Kidney capillary endothelial cell (primary cell): ENCODE measurements around the gene RNF181.
"Not testable (repeated sequence)": the region's sequence is repeated elsewhere in the genome, so short reads cannot be mapped to it uniquely, and the experiment has no call there.

Experiments
- DNase-seq: peaks from one replicate; pipeline ENCODE4 v3.0.0-alpha.2; 2018; ENCODE audit warnings: low spot score

RNF181 gene

GRCh38 chr2:85577386-85578242 is 17.9 kb upstream of the RNF181 start, which contains the start of gene VAMP8:
Gene VAMP8, plus strand, starts transcription at chr2:85577586. Its CDS starts 61 bp downstream, at chr2:85577647.
- no peak for DNase-seq

- no peak for DNase-seq
These were observed 17.0 kb upstream of the RNF181 start for GRCh38 chr2:85578243-85579180.

DNA sequence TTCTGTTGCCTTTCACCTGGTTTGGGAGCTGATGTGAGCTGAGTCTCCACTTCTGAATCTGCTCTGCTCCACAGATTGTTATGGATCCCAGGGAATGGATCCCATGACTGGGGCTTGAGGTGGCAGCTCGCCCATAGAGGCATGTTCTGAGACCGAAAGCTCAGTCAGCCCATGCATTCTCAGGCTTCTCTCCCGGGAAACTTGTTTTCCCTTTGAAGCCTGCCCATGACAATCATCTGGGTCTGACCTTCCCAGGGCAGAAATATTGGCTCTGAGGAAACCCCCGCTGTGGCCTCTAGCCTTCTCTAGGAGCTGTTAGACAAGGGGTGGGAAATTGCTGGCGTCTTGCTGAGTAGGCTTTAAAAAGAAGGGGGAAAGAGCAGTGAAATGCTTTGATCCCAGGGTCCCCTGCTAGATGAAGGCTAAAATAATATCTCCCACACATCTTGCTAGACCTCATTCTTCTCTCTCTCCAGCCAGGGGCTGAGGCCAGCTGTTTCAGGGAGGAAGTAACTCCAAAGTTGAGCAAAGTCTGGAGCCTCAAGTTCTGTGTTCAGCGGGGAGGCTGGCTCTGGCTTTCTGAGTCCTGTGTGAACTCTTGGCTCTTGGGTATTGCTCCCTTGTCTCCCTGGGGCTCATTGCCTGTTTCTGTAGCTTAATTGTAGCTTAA is 16.1 kb upstream of the RNF181 start:
- DNase-seq: no peak

DNA sequence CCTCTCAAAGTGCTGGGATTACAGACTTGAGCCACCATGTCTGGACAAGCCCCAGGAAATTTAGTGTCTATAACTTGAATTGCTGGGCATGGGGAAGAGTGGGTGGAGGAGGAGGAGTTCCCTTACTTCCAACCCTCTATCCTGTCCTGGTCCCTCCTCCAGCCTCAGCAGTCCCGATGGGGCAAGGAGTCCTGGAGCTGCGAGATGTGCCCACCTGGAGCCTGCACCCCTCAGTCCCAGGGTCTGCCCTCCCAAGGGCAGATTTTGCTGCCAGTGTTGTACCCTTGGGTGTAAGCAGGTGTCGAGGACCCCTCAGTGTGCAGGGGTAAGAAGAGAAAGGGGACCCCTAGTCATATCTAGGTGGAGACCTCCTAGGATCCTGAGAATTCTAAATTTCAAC is 15.3 kb upstream of the RNF181 start:
- no peak for DNase-seq

- no peak for DNase-seq
These were observed 13.1 kb upstream of the RNF181 start for GRCh38 chr2:85582492-85582891.

DNA sequence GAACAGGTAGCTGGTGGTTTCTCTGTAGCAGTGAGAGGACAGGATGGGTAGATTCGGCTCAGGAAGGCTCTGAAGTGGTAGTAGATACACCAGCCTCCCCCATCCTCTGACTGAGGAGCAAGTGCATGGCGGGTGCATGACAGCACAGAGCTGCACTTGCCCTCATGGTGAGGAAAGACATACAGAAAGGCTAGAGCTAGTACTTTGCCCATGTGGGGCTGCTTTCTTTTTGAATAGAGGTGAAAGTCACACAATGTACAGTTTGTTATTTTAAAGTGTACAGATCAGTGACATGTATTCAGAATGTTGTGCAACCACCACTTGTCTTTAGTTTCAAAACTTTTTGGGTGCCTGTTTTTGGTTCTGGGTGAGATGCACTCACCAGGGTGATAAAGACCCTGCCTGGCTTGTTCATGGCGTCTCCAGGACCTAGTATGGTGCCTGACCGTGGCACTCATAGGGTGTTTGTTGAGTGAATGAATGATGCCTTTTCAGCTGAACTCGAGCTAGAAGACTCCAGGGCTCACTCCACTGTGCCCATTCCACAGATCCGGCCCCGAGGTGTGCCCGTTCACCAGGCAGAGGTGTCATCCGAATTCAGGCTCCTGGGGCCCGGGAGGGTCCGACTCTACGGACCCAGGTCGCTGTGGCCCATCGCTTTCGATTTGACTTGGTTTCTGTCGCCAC is 11.7 kb upstream of the RNF181 start:
- no peak for DNase-seq

GRCh38 chr2:85584354-85584856 is 11.1 kb upstream of the RNF181 start, which contains the start of gene VAMP5:
Gene VAMP5, plus strand, starts transcription at chr2:85584431. Its CDS starts 60 bp downstream, at chr2:85584491.
- DNase-seq: no peak

GRCh38 chr2:85584857-85585780 is 10.4 kb upstream of the RNF181 start:
- peak; percentile 98 for DNase-seq

DNA sequence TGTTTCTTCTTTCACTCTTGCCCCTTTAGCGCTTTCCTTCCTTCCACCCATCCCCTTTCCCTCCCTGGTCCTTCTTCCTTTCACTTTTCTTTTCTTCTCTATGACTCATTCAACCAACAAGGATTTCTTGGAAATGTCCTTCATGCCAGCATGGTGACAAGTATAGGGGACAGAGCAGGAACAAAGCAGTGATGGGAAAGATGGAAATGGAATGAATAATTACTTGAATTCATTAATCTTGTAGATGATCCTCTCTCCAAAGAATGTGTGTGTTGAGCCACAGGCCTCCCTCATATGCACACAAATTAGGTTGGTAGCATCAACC is 9.8 kb upstream of the RNF181 start:
- DNase-seq: peak; percentile 51

- DNase-seq: no peak
These were observed 7.3 kb upstream of the RNF181 start for GRCh38 chr2:85588236-85588635.

- DNase-seq: no peak
These were observed 6.9 kb upstream of the RNF181 start for GRCh38 chr2:85588645-85589044.

GRCh38 chr2:85589181-85589580 is 6.4 kb upstream of the RNF181 start:
- DNase-seq: no peak

DNA sequence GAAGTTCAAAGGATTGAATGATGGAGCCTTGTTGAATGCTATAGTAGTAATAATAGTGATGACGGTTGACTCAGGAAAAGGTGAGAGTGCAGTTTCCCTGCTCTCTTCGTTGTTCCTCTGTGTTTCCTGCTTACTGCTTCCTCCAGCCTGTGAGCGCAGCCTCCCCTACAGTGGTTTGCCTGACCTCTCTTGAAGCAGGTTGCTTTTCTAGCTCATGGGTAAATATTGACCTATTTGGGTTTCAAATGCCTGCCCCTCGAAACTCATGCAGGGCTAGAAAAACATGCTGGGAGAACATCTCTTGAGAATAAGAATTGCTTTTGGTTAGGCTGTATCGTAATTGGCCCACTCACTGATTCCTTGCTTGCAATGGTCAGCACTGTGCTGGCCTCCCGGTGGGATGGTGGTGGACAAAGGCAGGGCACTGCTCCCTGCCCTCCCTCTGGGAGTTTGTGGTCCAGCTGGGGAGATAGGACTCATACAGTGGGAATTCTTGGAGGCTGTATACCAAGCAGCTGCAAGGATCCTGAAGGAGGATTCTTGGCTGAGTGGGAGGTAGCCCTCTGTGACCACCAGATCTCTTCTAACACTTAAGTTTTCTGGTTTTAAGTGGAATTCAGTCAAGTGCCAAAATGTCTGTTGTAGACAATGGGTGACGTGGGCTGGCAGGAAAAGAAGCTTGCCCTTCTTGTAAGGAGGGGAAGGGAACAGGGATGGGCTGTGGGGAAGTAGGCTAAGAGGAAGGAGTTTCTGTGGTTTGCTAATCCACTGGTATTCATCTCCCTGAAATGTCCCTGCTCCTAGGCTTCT is 5.4 kb upstream of the RNF181 start:
- peak; percentile 78 for DNase-seq

DNA sequence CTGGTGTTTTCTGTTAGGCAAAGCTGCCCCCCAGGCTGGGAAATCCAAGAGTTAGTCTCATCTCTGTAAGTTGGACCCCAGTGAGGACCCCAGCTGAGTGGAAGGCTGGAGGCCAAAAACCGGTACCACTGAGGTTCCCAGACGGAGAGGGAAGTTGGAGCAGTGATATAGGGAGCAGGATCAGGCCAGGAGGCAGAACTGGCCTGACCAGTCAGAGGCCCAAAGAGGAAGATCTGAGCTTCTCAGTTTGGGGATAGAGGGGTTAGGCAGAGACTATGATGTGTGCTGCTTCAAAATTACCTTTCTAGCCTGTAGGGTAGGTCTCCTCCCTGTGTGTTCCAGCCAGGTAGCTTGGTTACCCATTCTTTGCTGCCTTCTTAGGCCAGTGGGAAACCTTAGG is 4.6 kb upstream of the RNF181 start:
- DNase-seq: no peak

DNA sequence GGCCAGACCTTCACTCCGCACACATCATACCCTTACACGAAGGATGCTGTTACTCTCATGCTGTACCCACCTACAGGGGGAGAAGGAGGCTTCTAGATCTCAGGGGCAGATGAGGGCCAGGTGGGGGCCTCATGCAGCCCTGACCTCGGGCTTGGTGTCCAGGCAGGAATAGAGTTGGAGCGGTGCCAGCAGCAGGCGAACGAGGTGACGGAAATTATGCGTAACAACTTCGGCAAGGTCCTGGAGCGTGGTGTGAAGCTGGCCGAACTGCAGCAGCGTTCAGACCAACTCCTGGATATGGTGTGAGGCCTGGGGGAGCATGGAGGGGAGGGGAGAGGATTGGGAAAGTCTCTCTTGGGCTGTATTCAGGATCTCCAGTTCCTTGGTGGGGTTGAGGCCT is 4.0 kb upstream of the RNF181 start:
- DNase-seq: no peak

GRCh38 chr2:85592299-85592698 is 3.2 kb upstream of the RNF181 start:
- not testable (repeated sequence) for DNase-seq

DNA sequence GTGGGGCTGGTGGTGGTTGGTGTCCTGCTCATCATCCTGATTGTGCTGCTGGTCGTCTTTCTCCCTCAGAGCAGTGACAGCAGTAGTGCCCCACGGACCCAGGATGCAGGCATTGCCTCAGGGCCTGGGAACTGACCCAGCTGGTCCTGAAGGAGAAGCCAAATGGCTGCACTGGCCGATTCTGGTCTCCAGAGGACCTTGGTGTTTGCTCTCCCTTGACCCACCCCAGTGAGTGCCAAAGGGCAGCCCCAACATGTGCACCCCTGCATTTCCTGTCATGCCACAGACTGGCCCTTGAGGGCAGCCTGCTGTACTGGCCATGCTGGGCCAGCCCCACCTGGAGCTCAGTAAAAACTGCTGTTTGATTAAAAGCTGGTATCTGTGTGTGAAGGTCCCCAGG is 2.5 kb upstream of the RNF181 start:
- no peak for DNase-seq

DNA sequence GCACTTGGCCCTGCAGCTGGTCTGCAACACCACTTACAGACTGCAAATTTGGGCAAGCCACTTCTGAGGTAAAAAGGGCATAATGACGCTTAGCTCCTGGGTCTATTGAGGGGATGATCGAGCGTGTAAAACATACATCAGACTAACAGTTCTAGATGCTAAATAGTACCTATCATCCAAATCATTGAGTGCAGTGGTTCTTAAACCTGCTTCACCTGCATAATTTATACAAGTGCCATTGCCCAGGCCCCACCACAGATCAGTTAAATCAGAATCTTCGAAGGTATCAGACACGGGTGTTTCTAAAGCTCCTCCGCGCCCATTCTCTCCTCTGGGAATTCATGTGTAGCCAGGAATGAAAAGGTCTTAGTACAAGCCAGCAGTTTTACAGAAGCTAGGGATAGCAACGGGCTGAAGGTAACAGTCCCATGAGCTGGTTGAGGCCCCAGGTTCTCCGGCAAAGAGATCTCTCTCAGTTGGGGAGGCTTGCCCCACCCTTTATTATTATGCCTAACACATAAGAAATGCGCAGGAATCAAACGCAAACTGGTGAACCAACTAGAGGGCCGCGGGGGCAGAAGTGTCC is 737 bp upstream of the RNF181 start:
- no peak for DNase-seq

- DNase-seq: no peak
These were observed 435 bp downstream of the RNF181 start for GRCh38 chr2:85596026-85596333.
